ENCODE data around the gene KCNAB1.

Gene KCNAB1

GRCh38 chr3:156102267-156102931, 18.0 kb upstream of the KCNAB1 start:
- no peaks in the 10 kb centered on the region for H3K27me3 ChIP-seq (ENCODE audit: control insufficient read depth in 1 of 2, insufficient read depth in 2 of 2, low read length in 2 of 2)
- no peak overlapping the region for H3K4me3 ChIP-seq (ENCODE audit: low read depth in 1 of 2, low read length in 2 of 2)
- H3K9me3 ChIP-seq (ENCODE audit: control insufficient read depth in 1 of 2, low read length in 2 of 2) = no peaks in the 10 kb centered on the region
- H3K36me3 ChIP-seq (ENCODE audit: control insufficient read depth in 1 of 2, insufficient read depth in 2 of 2, low read length in 2 of 2) = no peaks in the 10 kb centered on the region
- no peaks in the 10 kb centered on the region for H3K4me1 ChIP-seq (ENCODE audit: control insufficient read depth in 1 of 2, insufficient read depth in 2 of 2, low read length in 2 of 2)
- H3K9ac ChIP-seq (ENCODE audit: low read depth in 1 of 2, low read length in 2 of 2) = no peak overlapping the region
- no peak overlapping the region for H3K27ac ChIP-seq (ENCODE audit: low read depth, low read length)

GRCh38 chr3:156106721-156107373, 13.5 kb upstream of the KCNAB1 start:
- no peak overlapping the region for H3K4me3 ChIP-seq (ENCODE audit: low read depth in 1 of 2, low read length in 2 of 2)
- no peaks in the 10 kb centered on the region for H3K36me3 ChIP-seq (ENCODE audit: control insufficient read depth in 1 of 2, insufficient read depth in 2 of 2, low read length in 2 of 2)
- no peak overlapping the region for H3K27ac ChIP-seq (ENCODE audit: low read depth, low read length)

GRCh38 chr3:156107504-156107903, 12.9 kb upstream of the KCNAB1 start:
- no peak overlapping the region for H3K9ac ChIP-seq (ENCODE audit: low read depth in 1 of 2, low read length in 2 of 2)
- no peak overlapping the region for H3K4me3 ChIP-seq (ENCODE audit: low read depth in 1 of 2, low read length in 2 of 2)
- H3K36me3 ChIP-seq (ENCODE audit: control insufficient read depth in 1 of 2, insufficient read depth in 2 of 2, low read length in 2 of 2) = no peaks in the 10 kb centered on the region
- no peak overlapping the region for H3K27ac ChIP-seq (ENCODE audit: low read depth, low read length)
- H3K4me1 ChIP-seq (ENCODE audit: control insufficient read depth in 1 of 2, insufficient read depth in 2 of 2, low read length in 2 of 2) = no peaks in the 10 kb centered on the region
- no peaks in the 10 kb centered on the region for H3K9me3 ChIP-seq (ENCODE audit: control insufficient read depth in 1 of 2, low read length in 2 of 2)
- H3K27me3 ChIP-seq (ENCODE audit: control insufficient read depth in 1 of 2, insufficient read depth in 2 of 2, low read length in 2 of 2) = no peaks in the 10 kb centered on the region

More at GRCh38 chr3:156106721-156107373, 13.5 kb upstream of the KCNAB1 start:
- no peaks in the 10 kb centered on the region for H3K4me1 ChIP-seq (ENCODE audit: control insufficient read depth in 1 of 2, insufficient read depth in 2 of 2, low read length in 2 of 2)
- H3K27me3 ChIP-seq (ENCODE audit: control insufficient read depth in 1 of 2, insufficient read depth in 2 of 2, low read length in 2 of 2) = no peaks in the 10 kb centered on the region
- H3K9me3 ChIP-seq (ENCODE audit: control insufficient read depth in 1 of 2, low read length in 2 of 2) = no peaks in the 10 kb centered on the region
- H3K9ac ChIP-seq (ENCODE audit: low read depth in 1 of 2, low read length in 2 of 2) = no peak overlapping the region

GRCh38 chr3:156108616-156109015, 11.8 kb upstream of the KCNAB1 start:
- Histone ChIP-seq H3K4me1 (ENCODE audit: control insufficient read depth in 1 of 2, insufficient read depth in 2 of 2, low read length in 2 of 2) (no peaks in the 10 kb centered on the region), H3K4me3 (ENCODE audit: low read depth in 1 of 2, low read length in 2 of 2) (no peak overlapping the region), H3K9me3 (ENCODE audit: control insufficient read depth in 1 of 2, low read length in 2 of 2) (no peaks in the 10 kb centered on the region), H3K9ac (ENCODE audit: low read depth in 1 of 2, low read length in 2 of 2) (no peak overlapping the region), H3K27me3 (ENCODE audit: control insufficient read depth in 1 of 2, insufficient read depth in 2 of 2, low read length in 2 of 2) (no peaks in the 10 kb centered on the region), H3K36me3 (ENCODE audit: control insufficient read depth in 1 of 2, insufficient read depth in 2 of 2, low read length in 2 of 2) (no peaks in the 10 kb centered on the region), H3K27ac (ENCODE audit: low read depth, low read length) (no peak overlapping the region)

- H3K4me3 ChIP-seq (ENCODE audit: low read depth in 1 of 2, low read length in 2 of 2) = no peak overlapping the region
- no peaks in the 10 kb centered on the region for H3K4me1 ChIP-seq (ENCODE audit: control insufficient read depth in 1 of 2, insufficient read depth in 2 of 2, low read length in 2 of 2)
- no peaks in the 10 kb centered on the region for H3K9me3 ChIP-seq (ENCODE audit: control insufficient read depth in 1 of 2, low read length in 2 of 2)
- no peaks in the 10 kb centered on the region for H3K36me3 ChIP-seq (ENCODE audit: control insufficient read depth in 1 of 2, insufficient read depth in 2 of 2, low read length in 2 of 2)
- no peak overlapping the region for H3K27ac ChIP-seq (ENCODE audit: low read depth, low read length)
- no peak overlapping the region for H3K9ac ChIP-seq (ENCODE audit: low read depth in 1 of 2, low read length in 2 of 2)
- H3K27me3 ChIP-seq (ENCODE audit: control insufficient read depth in 1 of 2, insufficient read depth in 2 of 2, low read length in 2 of 2) = no peaks in the 10 kb centered on the region
Observed at GRCh38 chr3:156109989-156110388, 10.4 kb upstream of the KCNAB1 start.

GRCh38 chr3:156126467-156126866, 6.1 kb downstream of the KCNAB1 start:
- H3K4me1 ChIP-seq (ENCODE audit: control insufficient read depth in 1 of 2, insufficient read depth in 2 of 2, low read length in 2 of 2) = no peaks in the 10 kb centered on the region
- H3K27me3 ChIP-seq (ENCODE audit: control insufficient read depth in 1 of 2, insufficient read depth in 2 of 2, low read length in 2 of 2) = peaks cover 0 to 3% of the 10 kb centered on the region in 2 donors
- no peaks in the 10 kb centered on the region for H3K9me3 ChIP-seq (ENCODE audit: control insufficient read depth in 1 of 2, low read length in 2 of 2)
- no peak overlapping the region for H3K27ac ChIP-seq (ENCODE audit: low read depth, low read length)
- no peak overlapping the region for H3K4me3 ChIP-seq (ENCODE audit: low read depth in 1 of 2, low read length in 2 of 2)
- H3K36me3 ChIP-seq (ENCODE audit: control insufficient read depth in 1 of 2, insufficient read depth in 2 of 2, low read length in 2 of 2) = no peaks in the 10 kb centered on the region
- no peak overlapping the region for H3K9ac ChIP-seq (ENCODE audit: low read depth in 1 of 2, low read length in 2 of 2)

- H3K36me3 ChIP-seq (ENCODE audit: control insufficient read depth in 1 of 2, insufficient read depth in 2 of 2, low read length in 2 of 2) = no peaks in the 10 kb centered on the region
- no peaks in the 10 kb centered on the region for H3K9me3 ChIP-seq (ENCODE audit: control insufficient read depth in 1 of 2, low read length in 2 of 2)
- H3K9ac ChIP-seq (ENCODE audit: low read depth in 1 of 2, low read length in 2 of 2) = no peak overlapping the region
- no peaks in the 10 kb centered on the region for H3K4me1 ChIP-seq (ENCODE audit: control insufficient read depth in 1 of 2, insufficient read depth in 2 of 2, low read length in 2 of 2)
- peaks cover 0 to 3% of the 10 kb centered on the region in 2 donors for H3K27me3 ChIP-seq (ENCODE audit: control insufficient read depth in 1 of 2, insufficient read depth in 2 of 2, low read length in 2 of 2)
- no peak overlapping the region for H3K27ac ChIP-seq (ENCODE audit: low read depth, low read length)
- H3K4me3 ChIP-seq (ENCODE audit: low read depth in 1 of 2, low read length in 2 of 2) = no peak overlapping the region
Observed at GRCh38 chr3:156131241-156131640, 10.9 kb downstream of the KCNAB1 start.

GRCh38 chr3:156131799-156132198, 11.4 kb downstream of the KCNAB1 start:
- Histone ChIP-seq H3K27me3 (ENCODE audit: control insufficient read depth in 1 of 2, insufficient read depth in 2 of 2, low read length in 2 of 2) (peaks cover 0 to 3% of the 10 kb centered on the region in 2 donors), H3K36me3 (ENCODE audit: control insufficient read depth in 1 of 2, insufficient read depth in 2 of 2, low read length in 2 of 2) (no peaks in the 10 kb centered on the region), H3K4me1 (ENCODE audit: control insufficient read depth in 1 of 2, insufficient read depth in 2 of 2, low read length in 2 of 2) (no peaks in the 10 kb centered on the region), H3K9ac (ENCODE audit: low read depth in 1 of 2, low read length in 2 of 2) (no peak overlapping the region), H3K27ac (ENCODE audit: low read depth, low read length) (no peak overlapping the region), H3K9me3 (ENCODE audit: control insufficient read depth in 1 of 2, low read length in 2 of 2) (no peaks in the 10 kb centered on the region), H3K4me3 (ENCODE audit: low read depth in 1 of 2, low read length in 2 of 2) (no peak overlapping the region)

- no peak overlapping the region for H3K27ac ChIP-seq (ENCODE audit: low read depth, low read length)
Observed at GRCh38 chr3:156132313-156132712, 11.9 kb downstream of the KCNAB1 start.

GRCh38 chr3:156133076-156133475, 12.7 kb downstream of the KCNAB1 start:
- no peaks in the 10 kb centered on the region for H3K4me1 ChIP-seq (ENCODE audit: control insufficient read depth in 1 of 2, insufficient read depth in 2 of 2, low read length in 2 of 2)
- no peak overlapping the region for H3K9ac ChIP-seq (ENCODE audit: low read depth in 1 of 2, low read length in 2 of 2)
- H3K27ac ChIP-seq (ENCODE audit: low read depth, low read length) = no peak overlapping the region
- no peaks in the 10 kb centered on the region for H3K9me3 ChIP-seq (ENCODE audit: control insufficient read depth in 1 of 2, low read length in 2 of 2)
- no peak overlapping the region for H3K4me3 ChIP-seq (ENCODE audit: low read depth in 1 of 2, low read length in 2 of 2)
- H3K27me3 ChIP-seq (ENCODE audit: control insufficient read depth in 1 of 2, insufficient read depth in 2 of 2, low read length in 2 of 2) = no peaks in the 10 kb centered on the region
- no peaks in the 10 kb centered on the region for H3K36me3 ChIP-seq (ENCODE audit: control insufficient read depth in 1 of 2, insufficient read depth in 2 of 2, low read length in 2 of 2)

More at GRCh38 chr3:156132313-156132712, 11.9 kb downstream of the KCNAB1 start:
- no peak overlapping the region for H3K9ac ChIP-seq (ENCODE audit: low read depth in 1 of 2, low read length in 2 of 2)
- H3K27me3 ChIP-seq (ENCODE audit: control insufficient read depth in 1 of 2, insufficient read depth in 2 of 2, low read length in 2 of 2) = peaks cover 0 to 3% of the 10 kb centered on the region in 2 donors
- no peaks in the 10 kb centered on the region for H3K36me3 ChIP-seq (ENCODE audit: control insufficient read depth in 1 of 2, insufficient read depth in 2 of 2, low read length in 2 of 2)
- no peaks in the 10 kb centered on the region for H3K4me1 ChIP-seq (ENCODE audit: control insufficient read depth in 1 of 2, insufficient read depth in 2 of 2, low read length in 2 of 2)
- H3K4me3 ChIP-seq (ENCODE audit: low read depth in 1 of 2, low read length in 2 of 2) = no peak overlapping the region
- H3K9me3 ChIP-seq (ENCODE audit: control insufficient read depth in 1 of 2, low read length in 2 of 2) = no peaks in the 10 kb centered on the region
